ENCODE data around the gene MGAT3.

- TF ChIP-seq POLR2AphosphoS5 (IDR thresholded peaks at IDR 0.05; ENCODE audit: borderline replicate concordance, low read depth, low read length) (no peak), EZH2 (IDR thresholded peaks at IDR 0.05) (no peak), FOXP2 (optimal IDR thresholded peaks at IDR 0.05; ENCODE audit: control extremely low read depth, extremely low read length, insufficient read depth) (no peak)
Observed at GRCh38 chr22:39518144-39518786, 61.5 kb downstream of the MGAT3 start.

Data from SK-N-MC (cell line).